Spleen (tissue), 7 donors: ENCODE data around the gene ROMO1.

ENCODE experiments used
- CTCF ChIP-seq, 11 experiments: fragments of 200-600 bp in 7 of 11; fragments of 450-650 bp in 4 of 11; sonication (generic) in 4 of 11; IDR thresholded peaks in 8 of 11; conservative IDR thresholded peaks in 3 of 11; 1 replicate in 7 of 11; 2 replicates in 4 of 11; pipeline versions ENCODE4 v1.4.0 to v1.8.0; 2016 to 2021; ENCODE audit warnings: antibody characterized with exemption in 11 of 11, inconsistent platforms in 4 of 11, mild to moderate bottlenecking in 1 of 11
- POLR2AphosphoS5 ChIP-seq, 3 donors: sonication (generic); formaldehyde crosslinking; IDR thresholded peaks; one replicate each; pipeline ENCODE4 v1.5.1; 2017; ENCODE audit warnings: antibody characterized with exemption in 3 of 3
- donor health status: DM: no; HTN: no; CAD: no; lungs with moderate emphysema.
- donor health status: DM: no; HTN: no; CAD: no.
- donor health status: DM: no; HTN: no; CAD: no.

GRCh38 chr20:35738410-35739179, 39.4 kb downstream of the ROMO1 start:
- TF ChIP-seq CTCF (IDR thresholded peaks at IDR 0.05 in 8 of 11, conservative IDR thresholded peaks at IDR 0.05 in 3 of 11) (no peak), POLR2AphosphoS5 (IDR thresholded peaks at IDR 0.05) (no peak)
